ENCODE results near the gene ZBTB20.

ZBTB20 gene

DNA sequence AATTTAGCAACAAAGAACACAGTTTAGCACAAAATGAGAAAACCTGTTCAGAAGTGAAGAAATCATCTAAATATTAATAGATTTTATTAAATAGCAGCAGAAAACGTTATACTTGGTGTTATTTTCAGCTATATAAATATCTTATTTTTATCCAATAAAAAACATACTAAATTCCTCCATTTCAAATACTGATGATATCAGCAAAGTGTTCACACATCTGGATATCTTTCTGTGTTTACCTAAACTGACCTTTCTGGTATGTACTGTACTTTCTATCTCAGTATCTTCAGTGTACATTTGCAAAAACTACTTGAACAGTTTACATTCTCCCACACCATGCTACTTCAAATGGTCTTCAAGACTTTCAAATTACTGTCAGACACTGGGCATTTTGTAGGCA, 179.9 kb downstream of the ZBTB20 start:
- H3K27me3 ChIP-seq (ENCODE audit: insufficient read depth, low read length), result no peaks in the 10 kb centered on the region
- no peaks in the 10 kb centered on the region for H3K36me3 ChIP-seq (ENCODE audit: insufficient read depth, low read length)
- H3K4me1 ChIP-seq (ENCODE audit: control insufficient read depth, insufficient read depth, low read length, unreplicated experiment), result no peaks in the 10 kb centered on the region
- H3K79me2 ChIP-seq (ENCODE audit: control insufficient read depth, insufficient read depth, low read length, unreplicated experiment), result no peaks in the 10 kb centered on the region
- H3K4me3 ChIP-seq (ENCODE audit: low read depth, low read length), result no peak overlapping the region
- no peak overlapping the region for H3K27ac ChIP-seq (ENCODE audit: low read depth, low read length)
- no peak overlapping the region for H2AFZ ChIP-seq (ENCODE audit: low read length, unreplicated experiment)

DNA sequence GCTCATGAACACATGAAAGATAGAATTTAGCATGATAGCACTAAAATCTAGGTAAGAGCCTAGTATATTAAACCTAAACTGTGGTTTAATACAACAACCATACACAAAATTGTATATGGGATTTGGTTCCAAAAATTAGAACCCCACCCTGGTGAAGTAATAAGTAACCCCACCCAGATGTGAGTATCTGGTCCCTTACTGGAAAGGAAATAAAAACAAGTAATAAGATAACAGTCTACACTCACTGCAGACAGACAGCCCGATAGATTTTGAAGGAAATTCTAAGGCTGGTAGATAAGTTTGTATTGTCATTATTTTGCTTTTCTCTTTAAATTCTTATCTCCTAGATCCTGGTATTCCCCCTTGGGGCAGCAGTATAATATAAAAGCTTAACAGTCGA, 184.9 kb downstream of the ZBTB20 start:
- Histone ChIP-seq H3K4me3 (ENCODE audit: low read depth, low read length) (no peak overlapping the region), H3K79me2 (ENCODE audit: control insufficient read depth, insufficient read depth, low read length, unreplicated experiment) (no peaks in the 10 kb centered on the region), H2AFZ (ENCODE audit: low read length, unreplicated experiment) (no peak overlapping the region), H3K27ac (ENCODE audit: low read depth, low read length) (no peak overlapping the region), H3K27me3 (ENCODE audit: insufficient read depth, low read length) (no peaks in the 10 kb centered on the region), H3K4me1 (ENCODE audit: control insufficient read depth, insufficient read depth, low read length, unreplicated experiment) (no peaks in the 10 kb centered on the region), H3K36me3 (ENCODE audit: insufficient read depth, low read length) (no peaks in the 10 kb centered on the region)

DNA sequence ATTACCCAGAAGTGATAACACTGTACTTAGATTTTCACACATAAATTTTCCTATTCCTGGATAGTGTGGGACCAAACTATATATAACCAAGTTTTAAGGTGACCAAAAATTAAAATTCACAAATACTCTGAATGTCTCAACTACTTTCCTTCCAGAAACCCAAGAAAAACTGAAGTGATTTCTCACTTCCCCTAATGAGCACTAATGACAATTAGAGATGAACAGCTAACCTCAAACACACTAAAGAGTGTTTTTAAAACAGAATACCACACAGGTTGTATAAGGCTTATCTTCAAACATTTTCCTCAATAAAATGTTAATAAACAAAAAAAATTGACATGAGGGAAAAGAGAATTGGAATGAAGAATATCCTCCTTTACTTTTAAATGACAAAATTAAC, 188.2 kb downstream of the ZBTB20 start:
- H2AFZ ChIP-seq (ENCODE audit: low read length, unreplicated experiment), result no peak overlapping the region
- H3K4me3 ChIP-seq (ENCODE audit: low read depth, low read length), result no peak overlapping the region
- H3K79me2 ChIP-seq (ENCODE audit: control insufficient read depth, insufficient read depth, low read length, unreplicated experiment), result no peaks in the 10 kb centered on the region
- H3K4me1 ChIP-seq (ENCODE audit: control insufficient read depth, insufficient read depth, low read length, unreplicated experiment), result no peaks in the 10 kb centered on the region
- H3K27me3 ChIP-seq (ENCODE audit: insufficient read depth, low read length), result no peaks in the 10 kb centered on the region
- no peak overlapping the region for H3K27ac ChIP-seq (ENCODE audit: low read depth, low read length)
- 0 out of 2 replicates have a peak, but pooled peaks cover 6% of the 10 kb centered on the region for H3K36me3 ChIP-seq (ENCODE audit: insufficient read depth, low read length)

DNA sequence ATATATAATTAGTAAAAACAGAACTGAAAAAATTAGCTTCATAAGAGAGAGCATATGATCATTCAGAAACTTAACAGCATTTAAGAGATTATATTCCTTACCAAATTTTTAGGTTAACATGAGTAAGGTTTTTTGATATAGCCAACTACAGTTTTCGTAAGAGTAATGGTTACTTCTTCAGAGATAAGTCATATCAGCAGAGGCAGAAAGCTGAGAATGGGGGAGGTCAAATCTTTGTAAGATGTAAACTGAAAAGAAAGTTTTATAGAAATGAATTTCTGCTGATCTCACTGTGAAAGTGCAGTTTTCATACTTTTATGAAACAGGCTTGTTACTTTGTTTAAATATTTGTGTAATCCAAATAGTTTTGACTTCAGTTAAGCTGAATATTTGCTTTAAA, 193.3 kb downstream of the ZBTB20 start:
- Histone ChIP-seq H3K36me3 (ENCODE audit: insufficient read depth, low read length) (peaks cover 10% of the 10 kb centered on the region; the same call in 1 of the 2 replicates), H3K4me3 (ENCODE audit: low read depth, low read length) (no peak overlapping the region), H3K4me1 (ENCODE audit: control insufficient read depth, insufficient read depth, low read length, unreplicated experiment) (no peaks in the 10 kb centered on the region), H2AFZ (ENCODE audit: low read length, unreplicated experiment) (no peak overlapping the region), H3K79me2 (ENCODE audit: control insufficient read depth, insufficient read depth, low read length, unreplicated experiment) (no peaks in the 10 kb centered on the region), H3K27me3 (ENCODE audit: insufficient read depth, low read length) (no peaks in the 10 kb centered on the region), H3K27ac (ENCODE audit: low read depth, low read length) (no peak overlapping the region)

DNA sequence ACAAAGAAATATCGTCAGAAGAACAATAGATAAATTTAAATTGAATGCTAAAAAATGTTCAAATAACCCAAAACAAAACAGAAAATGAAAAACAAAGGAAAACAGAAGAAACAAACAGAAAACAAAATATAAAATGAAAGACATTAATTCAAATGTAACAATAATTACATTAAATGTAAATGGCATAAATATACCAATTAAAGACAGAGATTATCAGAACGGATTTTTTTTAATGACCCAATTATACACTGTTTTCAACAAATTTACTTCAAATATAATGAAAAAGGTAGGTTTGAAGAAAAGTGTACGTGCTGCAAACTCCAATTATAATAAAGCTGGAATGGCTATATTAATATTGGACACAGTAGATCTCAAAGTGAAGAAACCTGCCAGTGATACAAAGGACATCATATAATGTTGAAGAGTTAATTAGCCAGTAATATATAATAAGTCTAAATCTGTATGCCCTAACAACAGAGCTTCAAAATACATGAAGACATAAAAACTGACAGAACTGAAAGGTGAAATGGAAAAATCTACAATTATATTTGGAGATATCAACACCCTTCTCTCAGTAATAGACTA, 193.8 kb downstream of the ZBTB20 start:
- H2AFZ ChIP-seq (ENCODE audit: low read length, unreplicated experiment), result no peak overlapping the region
- no peak overlapping the region for H3K27ac ChIP-seq (ENCODE audit: low read depth, low read length)
- no peaks in the 10 kb centered on the region for H3K4me1 ChIP-seq (ENCODE audit: control insufficient read depth, insufficient read depth, low read length, unreplicated experiment)
- no peaks in the 10 kb centered on the region for H3K79me2 ChIP-seq (ENCODE audit: control insufficient read depth, insufficient read depth, low read length, unreplicated experiment)
- H3K36me3 ChIP-seq (ENCODE audit: insufficient read depth, low read length), result peaks cover 10% of the 10 kb centered on the region; the same call in 1 of the 2 replicates
- no peak overlapping the region for H3K4me3 ChIP-seq (ENCODE audit: low read depth, low read length)
- H3K27me3 ChIP-seq (ENCODE audit: insufficient read depth, low read length), result no peaks in the 10 kb centered on the region

DNA sequence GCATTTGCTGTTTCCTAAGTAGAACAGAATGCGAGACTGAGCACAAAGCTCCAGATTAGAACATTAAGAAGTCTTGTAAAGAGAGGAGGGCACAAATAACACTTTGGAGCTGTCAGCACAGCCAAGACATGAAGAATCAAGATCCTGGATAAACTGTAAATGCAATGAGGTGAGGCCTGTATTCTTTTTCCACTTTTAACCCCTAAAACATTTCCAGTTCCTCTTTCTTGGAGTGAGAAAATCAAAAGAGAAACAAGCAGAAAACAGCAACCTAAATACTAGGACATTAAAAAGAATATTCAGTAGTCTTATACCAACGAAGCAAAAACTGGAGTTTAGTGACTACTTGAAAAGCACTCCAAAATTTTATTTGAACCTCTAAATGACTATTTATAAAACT, 204.3 kb downstream of the ZBTB20 start:
- no peaks in the 10 kb centered on the region for H3K4me1 ChIP-seq (ENCODE audit: control insufficient read depth, insufficient read depth, low read length, unreplicated experiment)
- no peak overlapping the region for H2AFZ ChIP-seq (ENCODE audit: low read length, unreplicated experiment)
- no peaks in the 10 kb centered on the region for H3K79me2 ChIP-seq (ENCODE audit: control insufficient read depth, insufficient read depth, low read length, unreplicated experiment)
- no peak overlapping the region for H3K27ac ChIP-seq (ENCODE audit: low read depth, low read length)
- no peaks in the 10 kb centered on the region for H3K27me3 ChIP-seq (ENCODE audit: insufficient read depth, low read length)
- H3K4me3 ChIP-seq (ENCODE audit: low read depth, low read length), result no peak overlapping the region
- no peaks in the 10 kb centered on the region for H3K36me3 ChIP-seq (ENCODE audit: insufficient read depth, low read length)

DNA sequence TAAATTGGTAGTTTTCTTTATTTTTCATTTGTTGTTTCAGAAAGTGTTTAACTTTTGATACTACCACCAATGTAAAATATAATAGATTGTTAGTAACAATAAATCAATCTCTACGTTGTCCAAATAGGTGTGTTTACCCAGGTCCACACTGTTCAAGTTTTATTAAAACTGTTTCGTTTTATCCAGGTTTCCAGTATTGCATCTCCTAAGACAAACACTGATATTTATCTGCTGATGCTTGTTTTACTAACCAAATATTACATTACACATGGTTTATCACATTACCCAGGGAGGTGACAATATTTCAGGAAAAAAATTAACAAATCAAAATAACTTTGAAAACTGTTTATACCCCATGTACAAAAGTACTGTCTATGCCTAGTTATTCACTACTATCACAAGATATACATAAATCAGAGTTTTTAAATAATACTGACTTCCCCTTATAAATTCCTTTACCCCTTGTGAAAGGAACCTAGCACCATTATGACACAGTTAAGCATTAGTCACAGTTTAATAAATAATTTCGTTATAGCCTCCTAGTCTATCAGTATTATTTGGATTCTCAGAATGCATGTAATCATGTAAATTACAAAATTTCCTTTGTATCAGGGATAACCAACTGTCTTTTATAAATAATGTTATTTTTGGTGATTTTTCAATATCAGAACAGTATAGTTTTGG, 205.3 kb downstream of the ZBTB20 start:
- no peaks in the 10 kb centered on the region for H3K79me2 ChIP-seq (ENCODE audit: control insufficient read depth, insufficient read depth, low read length, unreplicated experiment)

DNA sequence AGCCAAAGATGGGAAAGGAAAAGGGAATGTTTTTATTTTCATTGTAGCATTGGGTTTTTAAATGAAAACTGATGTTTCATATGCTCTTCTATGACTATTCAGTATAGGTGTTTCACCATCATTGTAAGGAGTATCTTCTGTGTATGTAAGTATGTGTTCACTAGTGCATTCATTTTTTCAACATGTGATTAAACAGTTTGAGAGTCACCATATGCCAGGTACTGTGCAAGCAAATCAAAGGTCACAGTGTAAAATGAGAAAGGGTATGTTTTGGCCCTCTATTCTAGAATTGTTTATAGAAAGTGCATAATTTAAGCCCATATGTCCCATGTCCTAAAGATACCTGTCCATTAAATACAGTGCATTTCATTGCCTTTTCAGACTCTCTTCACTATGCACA, 207.2 kb downstream of the ZBTB20 start:
- Histone ChIP-seq H3K79me2 (ENCODE audit: control insufficient read depth, insufficient read depth, low read length, unreplicated experiment) (no peaks in the 10 kb centered on the region), H3K27me3 (ENCODE audit: insufficient read depth, low read length) (no peaks in the 10 kb centered on the region), H3K4me1 (ENCODE audit: control insufficient read depth, insufficient read depth, low read length, unreplicated experiment) (no peaks in the 10 kb centered on the region), H3K4me3 (ENCODE audit: low read depth, low read length) (no peak overlapping the region), H3K36me3 (ENCODE audit: insufficient read depth, low read length) (no peaks in the 10 kb centered on the region), H2AFZ (ENCODE audit: low read length, unreplicated experiment) (no peak overlapping the region), H3K27ac (ENCODE audit: low read depth, low read length) (no peak overlapping the region)

More for the DNA sequence above, 205.3 kb downstream of the ZBTB20 start:
- no peak overlapping the region for H3K4me3 ChIP-seq (ENCODE audit: low read depth, low read length)
- no peaks in the 10 kb centered on the region for H3K4me1 ChIP-seq (ENCODE audit: control insufficient read depth, insufficient read depth, low read length, unreplicated experiment)
- H3K27me3 ChIP-seq (ENCODE audit: insufficient read depth, low read length), result no peaks in the 10 kb centered on the region
- no peak overlapping the region for H2AFZ ChIP-seq (ENCODE audit: low read length, unreplicated experiment)
- H3K36me3 ChIP-seq (ENCODE audit: insufficient read depth, low read length), result no peaks in the 10 kb centered on the region
- no peak overlapping the region for H3K27ac ChIP-seq (ENCODE audit: low read depth, low read length)

DNA sequence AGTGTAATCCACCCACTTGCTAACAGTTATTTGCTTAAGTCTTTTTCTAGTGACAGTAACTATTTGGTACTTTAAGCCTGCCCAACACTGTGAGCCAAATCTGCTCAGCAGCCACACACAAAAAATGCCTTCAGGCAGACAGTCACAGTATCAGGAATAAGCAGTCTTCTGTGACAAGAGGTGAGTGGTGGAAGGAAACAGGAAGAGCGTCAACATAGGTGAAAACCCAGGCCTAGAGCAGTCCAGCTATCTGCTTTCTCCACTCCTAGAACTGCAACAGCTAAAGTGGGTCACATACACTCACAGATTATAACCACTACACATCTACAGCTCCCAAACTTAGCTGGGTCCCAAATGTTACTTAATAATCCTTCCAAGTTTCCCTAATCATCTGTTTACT, 213.7 kb downstream of the ZBTB20 start:
- Histone ChIP-seq H3K36me3 (ENCODE audit: insufficient read depth, low read length) (no peaks in the 10 kb centered on the region), H3K79me2 (ENCODE audit: control insufficient read depth, insufficient read depth, low read length, unreplicated experiment) (no peaks in the 10 kb centered on the region), H3K4me1 (ENCODE audit: control insufficient read depth, insufficient read depth, low read length, unreplicated experiment) (no peaks in the 10 kb centered on the region), H3K4me3 (ENCODE audit: low read depth, low read length) (no peak overlapping the region), H3K27me3 (ENCODE audit: insufficient read depth, low read length) (no peaks in the 10 kb centered on the region), H3K27ac (ENCODE audit: low read depth, low read length) (no peak overlapping the region), H2AFZ (ENCODE audit: low read length, unreplicated experiment) (no peak overlapping the region)

DNA sequence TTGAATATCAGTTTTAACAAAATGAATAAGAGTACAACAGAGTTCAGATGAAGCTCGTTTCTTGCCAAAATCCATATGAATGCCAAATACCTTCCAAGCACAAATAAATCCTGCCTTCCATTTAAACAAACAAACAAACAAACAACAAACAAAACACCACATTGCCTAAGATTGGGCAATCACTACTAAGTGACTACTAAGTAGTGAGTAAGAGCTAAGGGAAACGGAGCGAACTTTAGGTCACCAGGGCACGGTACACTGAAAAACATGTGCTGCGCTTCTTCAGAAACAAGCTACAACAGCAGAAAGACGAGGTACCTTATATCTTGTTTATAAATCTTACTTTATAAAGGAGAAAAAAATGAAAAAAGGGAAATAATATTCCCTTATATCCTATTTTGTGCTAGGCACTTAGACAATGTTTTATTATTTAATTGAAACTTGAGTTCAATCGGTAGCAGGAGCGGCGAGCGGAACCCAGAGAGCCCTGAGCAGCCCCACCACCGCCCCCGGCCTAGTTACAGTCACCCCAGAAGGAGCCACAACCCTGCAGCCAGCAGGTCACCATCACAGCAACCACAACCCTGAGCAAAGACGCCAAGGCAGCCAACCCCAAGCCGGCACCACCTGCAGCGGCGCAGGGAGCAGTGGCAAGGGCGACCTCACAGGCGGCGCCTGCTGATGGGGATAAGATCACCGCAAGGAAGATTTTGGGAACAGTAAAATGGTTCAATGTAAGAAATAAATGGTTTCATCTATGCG, 216.9 kb downstream of the ZBTB20 start:
- Histone ChIP-seq H3K79me2 (ENCODE audit: control insufficient read depth, insufficient read depth, low read length, unreplicated experiment) (no peaks in the 10 kb centered on the region), H3K27ac (ENCODE audit: low read depth, low read length) (no peak overlapping the region), H3K4me1 (ENCODE audit: control insufficient read depth, insufficient read depth, low read length, unreplicated experiment) (no peaks in the 10 kb centered on the region), H3K4me3 (ENCODE audit: low read depth, low read length) (no peak overlapping the region), H3K27me3 (ENCODE audit: insufficient read depth, low read length) (no peaks in the 10 kb centered on the region), H3K36me3 (ENCODE audit: insufficient read depth, low read length) (no peaks in the 10 kb centered on the region), H2AFZ (ENCODE audit: low read length, unreplicated experiment) (no peak overlapping the region)

All from ACC112 (cell line).